ENCODE data around the gene PRPF19. TPM values are rescaled to one million over a fixed set of nuclear protein-coding genes. Genes with fewer than 3 reads are reported as not detected.

The PRPF19 gene
- total RNA-seq, 4 donors from 2014 or later: 50.3 to 93.9 (median 58.0) TPM

GRCh38 chr11:60944490-60945294 lies 38.3 kb upstream of the PRPF19 start:
- ATAC-seq (ENCODE audit: low FRiP score): no peak
- no peak for TF ChIP-seq CTCF (IDR thresholded peaks at IDR 0.05)
- no peak for DNase-seq (ENCODE audit: low spot score)

- DNase-seq (ENCODE audit: low spot score) (no peak), ATAC-seq (ENCODE audit: low FRiP score) (no peak)
- TF ChIP-seq CTCF (IDR thresholded peaks at IDR 0.05): no peak
Measured at GRCh38 chr11:60942970-60943565, 36.7 kb upstream of the PRPF19 start.

GRCh38 chr11:60942219-60942618 lies 35.8 kb upstream of the PRPF19 start:
- ATAC-seq (ENCODE audit: low FRiP score): no peak
- TF ChIP-seq CTCF (IDR thresholded peaks at IDR 0.05): no peak

GRCh38 chr11:60941371-60942119 lies 35.2 kb upstream of the PRPF19 start:
- DNase-seq (ENCODE audit: low spot score) (no peak), ATAC-seq (ENCODE audit: low FRiP score) (no peak)
- no peak for TF ChIP-seq CTCF (IDR thresholded peaks at IDR 0.05)

More at GRCh38 chr11:60942219-60942618, 35.8 kb upstream of the PRPF19 start:
- DNase-seq (ENCODE audit: low spot score): no peak

GRCh38 chr11:60939855-60940254 lies 33.5 kb upstream of the PRPF19 start:
- ATAC-seq (ENCODE audit: low FRiP score) (no peak), DNase-seq (ENCODE audit: low spot score) (no peak)
- TF ChIP-seq CTCF (IDR thresholded peaks at IDR 0.05): no peak

- no peak for ATAC-seq (ENCODE audit: low FRiP score)
Measured at GRCh38 chr11:60939301-60939700, 32.9 kb upstream of the PRPF19 start.

More at GRCh38 chr11:60939301-60939700, 32.9 kb upstream of the PRPF19 start:
- DNase-seq (ENCODE audit: low spot score): no peak
- no peak for TF ChIP-seq CTCF (IDR thresholded peaks at IDR 0.05)
